SK-N-SH (cell line): ENCODE data around the gene TFR2. TPM values are rescaled to one million over a fixed set of nuclear protein-coding genes. Genes with fewer than 3 reads are reported as not detected.
A peak's percentile ranks its signal among the peaks of the same experiment; 100 is the strongest.
"Not testable (repeated sequence)": the region's sequence is repeated elsewhere in the genome, so short reads cannot be mapped to it uniquely, and the experiment has no call there.

Source experiments
- CTCF ChIA-PET: fragments of 300-600, 350-600 bp; formaldehyde crosslinking; extraction: SDS; loops from one replicate; lab custom pipeline; 2021; lab: Yijun Ruan, JAX
- POLR2A ChIA-PET: fragments of 350-600 bp; sonication (Branson Sonifier 250); formaldehyde crosslinking; extraction: SDS; loops from one replicate; lab custom pipeline; 2020; ENCODE audit warnings: antibody characterized with exemption, inconsistent platforms; lab: Yijun Ruan, JAX
- DNase-seq: peaks from one replicate; pipeline ENCODE4 v3.0.0; 2012
- H2AFZ ChIP-seq: fragments of 200-600 bp; sonication (generic); 2 replicates; pipeline ENCODE4 v1.8.1; 2016; ENCODE audit warnings: antibody characterized with exemption, mild to moderate bottlenecking, low read depth
- H3F3A ChIP-seq: fragments of 200-600 bp; sonication (generic); replicated peaks from 2 replicates; pipeline ENCODE3; 2016; ENCODE audit warnings: antibody characterized with exemption, mild to moderate bottlenecking; ENCODE audit not compliant: insufficient read depth
- H3K27ac ChIP-seq, 2 experiments: fragments of 200-500 bp in 1 of 2; fragments of 200-600 bp in 1 of 2; sonication (Bioruptor generic) in 1 of 2; sonication (generic), shearing (Covaris generic) in 1 of 2; 2 replicates each; pipeline versions ENCODE4 v1.5.1 to v1.6.1; 2014 to 2016; ENCODE audit warnings: low read depth in 2 of 2, inconsistent platforms in 1 of 2, low read length in 1 of 2, mild to moderate bottlenecking in 1 of 2, mixed read lengths in 1 of 2
- H3K27me3 ChIP-seq: fragments of 200-600 bp; sonication (generic), shearing (Covaris generic); 2 replicates; pipeline ENCODE4 v1.6.1; 2016; ENCODE audit warnings: mixed run types; ENCODE audit not compliant: insufficient read depth
- H3K36me3 ChIP-seq, 2 experiments: fragments of 200-500 bp in 1 of 2; fragments of 200-600 bp in 1 of 2; sonication (Bioruptor generic) in 1 of 2; sonication (generic) in 1 of 2; replicated peaks in 1 of 2; 2 replicates each; pipeline versions ENCODE3 to v1.5.1; 2014 to 2016; ENCODE audit warnings: low read length in 1 of 2, mild to moderate bottlenecking in 1 of 2; ENCODE audit not compliant: insufficient read depth in 2 of 2, control insufficient read depth in 1 of 2
- H3K4me1 ChIP-seq, 2 experiments: fragments of 200-500 bp in 1 of 2; fragments of 200-600 bp in 1 of 2; sonication (Bioruptor generic) in 1 of 2; sonication (generic), shearing (Covaris generic) in 1 of 2; 2 replicates each; pipeline versions ENCODE4 v1.5.1 to v1.6.1; 2014 to 2016; ENCODE audit warnings: low read depth in 1 of 2, low read length in 1 of 2, mixed run types in 1 of 2; ENCODE audit not compliant: insufficient read depth in 2 of 2, control insufficient read depth in 1 of 2
- H3K4me2 ChIP-seq: fragments of 200-600 bp; sonication (generic), shearing (Covaris generic); 2 replicates; pipeline ENCODE4 v1.6.1; 2017; ENCODE audit warnings: mixed run types
- H3K4me3 ChIP-seq, 2 experiments: fragments of 200-500 bp in 1 of 2; fragments of 200-600 bp in 1 of 2; sonication (Bioruptor generic) in 1 of 2; sonication (generic), shearing (Covaris generic) in 1 of 2; 2 replicates each; pipeline versions ENCODE4 v1.5.1 to v1.8.1; 2014 to 2016; ENCODE audit warnings: low read depth in 2 of 2, inconsistent platforms in 1 of 2, low read length in 1 of 2, mild to moderate bottlenecking in 1 of 2, mixed read lengths in 1 of 2, moderate library complexity in 1 of 2
- H3K79me2 ChIP-seq: fragments of 200-600 bp; sonication (generic); 2 replicates; pipeline ENCODE4 v1.8.1; 2017; ENCODE audit warnings: mild to moderate bottlenecking; ENCODE audit not compliant: insufficient read depth
- H3K9ac ChIP-seq: fragments of 200-600 bp; sonication (generic); 2 replicates; pipeline ENCODE4 v1.6.1; 2017; ENCODE audit warnings: mixed run types
- H3K9me2 ChIP-seq: fragments of 200-600 bp; sonication (generic); 2 replicates; pipeline ENCODE4 v1.6.1; 2017; ENCODE audit warnings: mixed run types
- H3K9me3 ChIP-seq: fragments of 200-600 bp; sonication (generic); 2 replicates; pipeline ENCODE4 v1.6.1; 2017; ENCODE audit warnings: mixed run types, mild to moderate bottlenecking, moderate library complexity
- H4K20me1 ChIP-seq: fragments of 200-600 bp; sonication (generic); 2 replicates; pipeline ENCODE4 v1.6.1; 2017; ENCODE audit warnings: mild to moderate bottlenecking, mixed run types; ENCODE audit not compliant: insufficient read depth
- ELF1 ChIP-seq: IDR thresholded peaks from 2 replicates; pipeline ENCODE4 v1.4.0; 2012
- FOXJ3 ChIP-seq: sonication (generic); formaldehyde crosslinking; IDR thresholded peaks from 2 replicates; pipeline ENCODE4 v1.5.1; 2020; ENCODE audit warnings: mild to moderate bottlenecking, missing genetic modification reagents
- JUND ChIP-seq: IDR thresholded peaks from 2 replicates; pipeline ENCODE4 v1.4.0; 2012
- MXI1 ChIP-seq: IDR thresholded peaks from 2 replicates; pipeline ENCODE4 v1.6.1; 2012; ENCODE audit warnings: mild to moderate bottlenecking, low read depth, low read length, improper control_type of control experiment
- POLR2AphosphoS5 ChIP-seq: IDR thresholded peaks from 2 replicates; pipeline ENCODE4 v1.6.1; 2012; ENCODE audit warnings: low read depth, low read length
- RAD21 ChIP-seq: IDR thresholded peaks from 2 replicates; pipeline ENCODE4 v1.6.1; 2012; ENCODE audit warnings: mild to moderate bottlenecking, low read length
- RFX5 ChIP-seq: IDR thresholded peaks from 2 replicates; pipeline ENCODE4 v1.6.1; 2012; ENCODE audit warnings: mild to moderate bottlenecking, improper control_type of control experiment, low read length
- RXRA ChIP-seq: IDR thresholded peaks from 2 replicates; pipeline ENCODE4 v1.4.0; 2012; ENCODE audit warnings: low read depth, mild to moderate bottlenecking, borderline replicate concordance
- WGBS: methylation state at CpG from one replicate; pipeline ENCODE4 v1.1.6; 2017; ENCODE audit warnings: low lambda C conversion rate; 5-methylcytosine and 5-hydroxymethylcytosine counted together
- polyA plus RNA-seq, 3 experiments: library from polyadenylated mRNA; depleted of rRNA; stranded (reverse); fragments of >200 nt; gene quantifications; 2 replicates each; pipeline ENCODE4 v1.2.3, GENCODE V29; 2012
- TF ChIP-seq, protein P1 (sequence below): IDR thresholded peaks from 2 replicates; pipeline ENCODE4 v1.6.1; 2012; ENCODE audit warnings: mild to moderate bottlenecking, low read depth, low read length, moderate library complexity
- TF ChIP-seq, protein P2 (sequence below): fragments of 150-350 bp; IDR thresholded peaks from 2 replicates; pipeline ENCODE4 v1.6.1; 2016; ENCODE audit warnings: mild to moderate bottlenecking, low read depth, low read length
- TF ChIP-seq, protein P3 (sequence below): IDR thresholded peaks from 2 replicates; pipeline ENCODE4 v1.4.0; 2012; ENCODE audit warnings: low read depth

TFR2 gene
- polyA plus RNA-seq, 1 of the 3 experiments (the other 2 are of a cell fraction) = 0.30 TPM

DNA sequence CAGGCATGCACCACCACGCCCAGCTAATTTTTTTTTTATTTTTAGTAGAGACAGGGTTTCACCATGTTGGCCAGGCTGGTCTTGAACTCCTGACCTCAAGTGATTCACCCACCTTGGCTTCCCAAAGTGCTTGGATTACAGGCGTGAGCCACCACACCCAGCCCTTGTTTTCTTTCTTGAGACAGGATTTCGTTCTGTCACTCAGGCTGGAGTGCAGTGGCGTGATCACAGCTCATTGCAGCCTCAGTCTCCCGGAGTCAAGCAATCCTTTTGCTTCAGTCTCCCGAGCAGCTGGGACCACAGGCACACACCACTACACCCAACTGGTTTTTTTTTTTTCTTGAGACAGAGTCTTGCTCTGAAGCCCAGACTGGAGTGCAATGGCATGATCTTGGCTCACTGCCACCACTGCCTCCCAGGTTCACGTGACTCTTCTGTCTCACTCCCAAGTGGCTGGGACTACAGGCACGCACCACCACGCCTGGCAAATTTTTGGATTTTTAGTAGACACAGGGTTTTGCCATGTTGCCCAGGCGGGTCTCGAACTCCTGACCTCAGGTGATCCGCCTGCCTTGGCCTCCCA is 20.9 kb upstream of the TFR2 start:
- not testable (repeated sequence) for H3K4me3 ChIP-seq, H3K79me2 ChIP-seq, H3K9me3 ChIP-seq, H3K27ac ChIP-seq, H3F3A ChIP-seq, H3K36me3 ChIP-seq, H3K9me2 ChIP-seq, H3K4me1 ChIP-seq, H4K20me1 ChIP-seq, H2AFZ ChIP-seq, H3K9ac ChIP-seq, DNase-seq, H3K4me2 ChIP-seq
- WGBS = 62% methylated on average over 12 of the region's 12 CpGs
- POLR2A ChIA-PET = interaction anchor here (0.7 kb wide), 1 partner anchor 190 kb away, joined by 3 read pairs; the partner anchor contains the start of gene SLC12A9
- CTCF ChIA-PET = interaction anchor here (1.1 to 2.2 kb wide), 2 partner anchors 8 to 30 kb away, joined by 4 to 13 read pairs; no protein-coding TSS in a partner anchor
- H3K27me3 ChIP-seq = 0 out of 2 replicates have a peak, but pooled peaks cover 15% of the 10 kb centered on the region

DNA sequence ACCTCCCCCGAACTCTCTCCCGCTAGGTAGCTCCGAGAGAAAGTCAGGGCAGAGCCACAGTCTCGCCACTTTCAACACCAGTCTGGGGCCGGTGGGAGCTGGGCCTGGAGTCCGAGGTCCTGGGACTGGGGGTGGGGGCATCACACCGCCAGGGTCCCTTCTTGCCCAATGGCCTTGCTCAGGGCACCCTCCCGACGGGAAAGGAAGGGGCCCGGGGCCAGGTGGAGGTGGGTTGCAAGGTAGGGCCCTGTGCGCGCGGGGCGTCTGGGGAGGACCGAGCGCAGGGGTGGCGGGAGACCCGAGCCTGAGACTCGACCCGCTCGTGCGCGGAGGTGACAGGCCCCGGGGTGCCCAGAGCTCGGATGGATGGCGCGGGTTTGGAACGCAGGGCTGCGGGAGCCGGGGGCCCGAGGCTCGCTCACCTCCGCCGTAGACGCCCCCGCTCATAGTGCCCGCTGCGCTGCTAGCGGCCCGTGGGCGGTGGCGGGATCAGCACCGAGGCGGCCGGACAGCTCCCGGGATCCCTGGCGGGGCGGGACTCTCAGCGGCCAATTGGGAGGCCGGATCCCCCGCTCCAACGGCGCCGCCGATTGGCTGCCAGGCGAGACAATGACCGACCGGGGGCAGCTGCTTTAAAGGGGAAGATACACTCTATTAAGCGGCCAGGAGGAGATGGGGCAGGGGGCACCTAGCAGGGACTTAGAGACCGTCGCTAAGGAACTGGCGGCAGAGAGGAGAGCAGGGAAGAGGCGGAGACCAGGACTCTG is 14.7 kb upstream of the TFR2 start, which contains the start of gene ACTL6B:
Gene ACTL6B, minus strand, starts transcription at position 541 of the 767 bp plus-strand sequence. Its CDS starts 94 bp downstream, at position 447.
- CTCF ChIA-PET = interaction anchor here (0.6 to 5.0 kb wide), 23 partner anchors 8 to 196 kb away, joined by 3 to 36 read pairs (median 4); partner anchors contain the start of genes GNB2, MOSPD3, POP7 and SLC12A9
- TF ChIP-seq MXI1 = peak; percentile 82
- TF ChIP-seq, protein P1, sequence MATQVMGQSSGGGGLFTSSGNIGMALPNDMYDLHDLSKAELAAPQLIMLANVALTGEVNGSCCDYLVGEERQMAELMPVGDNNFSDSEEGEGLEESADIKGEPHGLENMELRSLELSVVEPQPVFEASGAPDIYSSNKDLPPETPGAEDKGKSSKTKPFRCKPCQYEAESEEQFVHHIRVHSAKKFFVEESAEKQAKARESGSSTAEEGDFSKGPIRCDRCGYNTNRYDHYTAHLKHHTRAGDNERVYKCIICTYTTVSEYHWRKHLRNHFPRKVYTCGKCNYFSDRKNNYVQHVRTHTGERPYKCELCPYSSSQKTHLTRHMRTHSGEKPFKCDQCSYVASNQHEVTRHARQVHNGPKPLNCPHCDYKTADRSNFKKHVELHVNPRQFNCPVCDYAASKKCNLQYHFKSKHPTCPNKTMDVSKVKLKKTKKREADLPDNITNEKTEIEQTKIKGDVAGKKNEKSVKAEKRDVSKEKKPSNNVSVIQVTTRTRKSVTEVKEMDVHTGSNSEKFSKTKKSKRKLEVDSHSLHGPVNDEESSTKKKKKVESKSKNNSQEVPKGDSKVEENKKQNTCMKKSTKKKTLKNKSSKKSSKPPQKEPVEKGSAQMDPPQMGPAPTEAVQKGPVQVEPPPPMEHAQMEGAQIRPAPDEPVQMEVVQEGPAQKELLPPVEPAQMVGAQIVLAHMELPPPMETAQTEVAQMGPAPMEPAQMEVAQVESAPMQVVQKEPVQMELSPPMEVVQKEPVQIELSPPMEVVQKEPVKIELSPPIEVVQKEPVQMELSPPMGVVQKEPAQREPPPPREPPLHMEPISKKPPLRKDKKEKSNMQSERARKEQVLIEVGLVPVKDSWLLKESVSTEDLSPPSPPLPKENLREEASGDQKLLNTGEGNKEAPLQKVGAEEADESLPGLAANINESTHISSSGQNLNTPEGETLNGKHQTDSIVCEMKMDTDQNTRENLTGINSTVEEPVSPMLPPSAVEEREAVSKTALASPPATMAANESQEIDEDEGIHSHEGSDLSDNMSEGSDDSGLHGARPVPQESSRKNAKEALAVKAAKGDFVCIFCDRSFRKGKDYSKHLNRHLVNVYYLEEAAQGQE = peak; percentile 100
- TF ChIP-seq, protein P2, sequence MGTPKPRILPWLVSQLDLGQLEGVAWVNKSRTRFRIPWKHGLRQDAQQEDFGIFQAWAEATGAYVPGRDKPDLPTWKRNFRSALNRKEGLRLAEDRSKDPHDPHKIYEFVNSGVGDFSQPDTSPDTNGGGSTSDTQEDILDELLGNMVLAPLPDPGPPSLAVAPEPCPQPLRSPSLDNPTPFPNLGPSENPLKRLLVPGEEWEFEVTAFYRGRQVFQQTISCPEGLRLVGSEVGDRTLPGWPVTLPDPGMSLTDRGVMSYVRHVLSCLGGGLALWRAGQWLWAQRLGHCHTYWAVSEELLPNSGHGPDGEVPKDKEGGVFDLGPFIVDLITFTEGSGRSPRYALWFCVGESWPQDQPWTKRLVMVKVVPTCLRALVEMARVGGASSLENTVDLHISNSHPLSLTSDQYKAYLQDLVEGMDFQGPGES = no peak
- TF ChIP-seq, protein P3, sequence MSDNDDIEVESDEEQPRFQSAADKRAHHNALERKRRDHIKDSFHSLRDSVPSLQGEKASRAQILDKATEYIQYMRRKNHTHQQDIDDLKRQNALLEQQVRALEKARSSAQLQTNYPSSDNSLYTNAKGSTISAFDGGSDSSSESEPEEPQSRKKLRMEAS = peak; percentile 45
- no peak for TF ChIP-seq POLR2AphosphoS5
- TF ChIP-seq JUND = no peak
- TF ChIP-seq FOXJ3 = no peak
- peak; percentile 76; the same call in 1 of the 2 replicates for TF ChIP-seq RFX5
- TF ChIP-seq RXRA = no peak
- no peak for TF ChIP-seq ELF1
- TF ChIP-seq RAD21 = no peak
- TF ChIP-seq, all 33 proteins: peak for 4
- peak within 1 kb of the TSS in 1 of 2 experiments; percentile 40; a peak in 1 of 4 replicates for H3K27ac ChIP-seq
- peaks cover 0 to 6% of the 10 kb centered on the region in 2 experiments; a peak in 1 of 4 replicates for H3K4me1 ChIP-seq
- no peak within 1 kb of the TSS for H3K9ac ChIP-seq
- peaks cover 17% of the 10 kb centered on the region; the same call in 1 of the 2 replicates for H3K27me3 ChIP-seq
- H3K36me3 ChIP-seq = no peaks in the 10 kb centered on the region
- no peaks in the 10 kb centered on the region for H3K9me3 ChIP-seq
- H3K79me2 ChIP-seq = no peaks in the 10 kb centered on the region
- POLR2A ChIA-PET = interaction anchor here (0.6 to 1.7 kb wide), 15 partner anchors 11 to 508 kb away, joined by 3 to 10 read pairs (median 4); partner anchors contain the start of genes GNB2, MEPCE, MOSPD3 and PCOLCE
- H4K20me1 ChIP-seq = no peaks in the 10 kb centered on the region
- 15% methylated on average over 44 of the region's 63 CpGs for WGBS
- H3K9me2 ChIP-seq = no peaks in the 10 kb centered on the region
- H3K4me2 ChIP-seq = peak within 1 kb of the TSS; percentile 65
- peak within 1 kb of the TSS in 1 of 2 experiments; percentile 46; a peak in 2 of 4 replicates for H3K4me3 ChIP-seq
- H3F3A ChIP-seq = no peaks in the 10 kb centered on the region
- no peak within 1 kb of the TSS for H2AFZ ChIP-seq
- peak; percentile 100 for DNase-seq
